Lower leg skin (tissue), 3 donors: ENCODE results near the gene PAPLN.

Experiments used
- CTCF ChIP-seq, 3 donors: fragments of 450-650 bp; IDR thresholded peaks; one replicate each; pipeline ENCODE4 v1.5.1; 2016; ENCODE audit warnings: antibody characterized with exemption in 3 of 3, mild to moderate bottlenecking in 3 of 3, moderate library complexity in 2 of 3
- POLR2A ChIP-seq, 2 donors: fragments of 450-650 bp; IDR thresholded peaks; one replicate each; pipeline ENCODE4 v1.6.1; 2016 to 2017; ENCODE audit warnings: antibody characterized with exemption in 2 of 2, mild to moderate bottlenecking in 1 of 2, moderate library complexity in 1 of 2

DNA sequence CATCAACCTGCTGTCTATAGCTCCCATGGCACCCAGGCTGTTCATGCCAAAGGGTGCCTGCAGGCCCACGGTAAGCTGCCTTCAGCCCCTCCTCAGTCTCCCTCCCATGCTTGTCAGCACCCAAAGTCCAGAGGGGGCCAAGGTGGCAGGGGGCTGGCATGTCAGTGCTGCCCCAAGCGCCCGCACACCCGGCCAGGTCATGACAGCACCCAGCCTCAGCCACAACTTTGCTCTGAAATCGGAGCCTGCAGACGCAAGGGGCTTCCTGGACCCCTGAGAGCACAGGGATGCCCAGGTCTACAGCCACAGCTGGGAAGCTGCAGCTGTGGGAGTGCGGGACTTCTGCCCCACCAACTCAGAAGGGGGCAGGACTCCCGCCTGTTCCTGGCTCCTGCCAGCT lies 28.5 kb upstream of the PAPLN start:
- no peak for TF ChIP-seq CTCF (IDR thresholded peaks at IDR 0.05)
- no peak for TF ChIP-seq POLR2A (IDR thresholded peaks at IDR 0.05)
